T-helper 2 cell treated with Interferon-gamma antibody and Interleukin-4, amounts not matched to agents 5 μg/mL and 100 μg/mL, for 36 hours (primary cell): ENCODE data around the gene URGCP.

Experiments
- DNase-seq: peaks from one replicate; pipeline ENCODE4 v3.0.0; 2021; ENCODE audit warnings: low spot score
- H3K27ac Mint-ChIP-seq: one replicate; pipeline ENCODE4 v1.8.0; 2021; ENCODE audit warnings: mild to moderate bottlenecking, mixed read lengths
- H3K27me3 Mint-ChIP-seq: one replicate; pipeline ENCODE4 v1.8.0; 2021; ENCODE audit warnings: low read depth, mixed read lengths
- H3K36me3 Mint-ChIP-seq: one replicate; pipeline ENCODE4 v1.8.0; 2021; ENCODE audit warnings: low read depth, mixed read lengths
- H3K4me1 Mint-ChIP-seq: one replicate; pipeline ENCODE4 v1.8.0; 2021; ENCODE audit warnings: low read depth, mixed read lengths
- H3K4me3 Mint-ChIP-seq: one replicate; pipeline ENCODE4 v1.8.0; 2022; ENCODE audit warnings: mild to moderate bottlenecking, moderate library complexity, mixed read lengths
- H3K9me3 Mint-ChIP-seq: one replicate; pipeline ENCODE4 v1.8.0; 2021; ENCODE audit warnings: mixed read lengths

Gene URGCP

GRCh38 chr7:43931346-43931745 is 24.9 kb upstream of the URGCP start:
- H3K27me3 Mint-ChIP-seq: no peaks in the 10 kb centered on the region
- H3K36me3 Mint-ChIP-seq: peaks cover 4% of the 10 kb centered on the region
- H3K4me1 Mint-ChIP-seq: peaks cover 13% of the 10 kb centered on the region
- DNase-seq: no peak
- no peak overlapping the region for H3K4me3 Mint-ChIP-seq
- no peaks in the 10 kb centered on the region for H3K9me3 Mint-ChIP-seq
- peak overlapping the region; percentile 45 for H3K27ac Mint-ChIP-seq

- Mint-ChIP-seq H3K36me3 (peaks cover 4% of the 10 kb centered on the region), H3K4me3 (no peak overlapping the region), H3K4me1 (peaks cover 17% of the 10 kb centered on the region), H3K27ac (no peak overlapping the region), H3K27me3 (no peaks in the 10 kb centered on the region), H3K9me3 (no peaks in the 10 kb centered on the region)
- no peak for DNase-seq
These were observed 23.4 kb upstream of the URGCP start for GRCh38 chr7:43929529-43930457.

- no peak for DNase-seq
- peaks cover 20% of the 10 kb centered on the region for H3K4me1 Mint-ChIP-seq
- peak overlapping the region; percentile 72 for H3K4me3 Mint-ChIP-seq
- H3K27ac Mint-ChIP-seq: peak overlapping the region; percentile 6
- H3K36me3 Mint-ChIP-seq: peaks cover 6% of the 10 kb centered on the region
- H3K9me3 Mint-ChIP-seq: no peaks in the 10 kb centered on the region
- H3K27me3 Mint-ChIP-seq: no peaks in the 10 kb centered on the region
These were observed 21.4 kb upstream of the URGCP start for GRCh38 chr7:43927810-43928209.

GRCh38 chr7:43926798-43927123 is 20.4 kb upstream of the URGCP start:
- Mint-ChIP-seq H3K27me3 (no peaks in the 10 kb centered on the region), H3K27ac (peak overlapping the region; percentile 94), H3K9me3 (no peaks in the 10 kb centered on the region), H3K4me3 (peak overlapping the region; percentile 91), H3K4me1 (peaks cover 21% of the 10 kb centered on the region), H3K36me3 (peaks cover 6% of the 10 kb centered on the region)
- DNase-seq: no peak

GRCh38 chr7:43925984-43926797 is 19.8 kb upstream of the URGCP start, which contains the start of gene UBE2D4:
Gene UBE2D4, plus strand, starts transcription at chr7:43926436. Its CDS starts 97 bp downstream, at chr7:43926533.
- peak within 1 kb of the TSS; percentile 94 for H3K27ac Mint-ChIP-seq
- no peaks in the 10 kb centered on the region for H3K27me3 Mint-ChIP-seq
- H3K4me3 Mint-ChIP-seq: peak within 1 kb of the TSS; percentile 91
- DNase-seq: peak; percentile 91
- H3K36me3 Mint-ChIP-seq: peaks cover 6% of the 10 kb centered on the region
- H3K4me1 Mint-ChIP-seq: peaks cover 20% of the 10 kb centered on the region
- no peaks in the 10 kb centered on the region for H3K9me3 Mint-ChIP-seq

- DNase-seq: no peak
- Mint-ChIP-seq H3K4me1 (peaks cover 16% of the 10 kb centered on the region), H3K27ac (no peak overlapping the region), H3K36me3 (peaks cover 2% of the 10 kb centered on the region), H3K4me3 (no peak overlapping the region), H3K9me3 (no peaks in the 10 kb centered on the region), H3K27me3 (no peaks in the 10 kb centered on the region)
These were observed 16.3 kb upstream of the URGCP start for GRCh38 chr7:43922726-43923125.

GRCh38 chr7:43921423-43921822 is 15.0 kb upstream of the URGCP start:
- Mint-ChIP-seq H3K36me3 (peaks cover 2% of the 10 kb centered on the region), H3K4me3 (no peak overlapping the region), H3K27ac (no peak overlapping the region)

GRCh38 chr7:43915907-43916306 is 9.5 kb upstream of the URGCP start:
- H3K36me3 Mint-ChIP-seq: peaks cover 1% of the 10 kb centered on the region
- H3K4me1 Mint-ChIP-seq: no peaks in the 10 kb centered on the region
- H3K9me3 Mint-ChIP-seq: no peaks in the 10 kb centered on the region
- no peak for DNase-seq
- H3K27me3 Mint-ChIP-seq: no peaks in the 10 kb centered on the region
- H3K4me3 Mint-ChIP-seq: no peak overlapping the region
- no peak overlapping the region for H3K27ac Mint-ChIP-seq

More at GRCh38 chr7:43921423-43921822, 15.0 kb upstream of the URGCP start:
- peaks cover 8% of the 10 kb centered on the region for H3K4me1 Mint-ChIP-seq
- H3K27me3 Mint-ChIP-seq: no peaks in the 10 kb centered on the region
- H3K9me3 Mint-ChIP-seq: no peaks in the 10 kb centered on the region
- no peak for DNase-seq

GRCh38 chr7:43914795-43915194 is 8.4 kb upstream of the URGCP start:
- H3K27me3 Mint-ChIP-seq: no peaks in the 10 kb centered on the region

GRCh38 chr7:43905956-43906330 is 453 bp downstream of the URGCP start:
- Mint-ChIP-seq H3K36me3 (peaks cover 7% of the 10 kb centered on the region), H3K4me3 (peak overlapping the region; percentile 95), H3K27ac (peak overlapping the region; percentile 94), H3K4me1 (peaks cover 22% of the 10 kb centered on the region), H3K27me3 (no peaks in the 10 kb centered on the region), H3K9me3 (no peaks in the 10 kb centered on the region)
- no peak for DNase-seq

More at GRCh38 chr7:43914795-43915194, 8.4 kb upstream of the URGCP start:
- DNase-seq: no peak
- Mint-ChIP-seq H3K9me3 (no peaks in the 10 kb centered on the region), H3K4me1 (no peaks in the 10 kb centered on the region), H3K36me3 (peaks cover 1% of the 10 kb centered on the region), H3K27ac (no peak overlapping the region), H3K4me3 (no peak overlapping the region)

GRCh38 chr7:43905209-43905946 is 1.0 kb downstream of the URGCP start:
- no peaks in the 10 kb centered on the region for H3K9me3 Mint-ChIP-seq
- no peaks in the 10 kb centered on the region for H3K27me3 Mint-ChIP-seq
- peak overlapping the region; percentile 95 for H3K4me3 Mint-ChIP-seq
- H3K27ac Mint-ChIP-seq: peak overlapping the region; percentile 94
- H3K36me3 Mint-ChIP-seq: peaks cover 7% of the 10 kb centered on the region
- DNase-seq: no peak
- H3K4me1 Mint-ChIP-seq: peaks cover 22% of the 10 kb centered on the region

GRCh38 chr7:43904533-43905208 is 1.7 kb downstream of the URGCP start:
- Mint-ChIP-seq H3K36me3 (peaks cover 7% of the 10 kb centered on the region), H3K27ac (no peak overlapping the region), H3K9me3 (no peaks in the 10 kb centered on the region), H3K4me3 (peak overlapping the region; percentile 95), H3K27me3 (no peaks in the 10 kb centered on the region), H3K4me1 (peaks cover 22% of the 10 kb centered on the region)
- no peak for DNase-seq

GRCh38 chr7:43902542-43903054 is 3.8 kb downstream of the URGCP start:
- H3K4me1 Mint-ChIP-seq: peaks cover 20% of the 10 kb centered on the region
- no peaks in the 10 kb centered on the region for H3K9me3 Mint-ChIP-seq
- H3K4me3 Mint-ChIP-seq: no peak overlapping the region
- no peaks in the 10 kb centered on the region for H3K27me3 Mint-ChIP-seq
- no peak for DNase-seq
- peaks cover 7% of the 10 kb centered on the region for H3K36me3 Mint-ChIP-seq
- H3K27ac Mint-ChIP-seq: no peak overlapping the region
